Progenitor cell of endocrine pancreas (in vitro differentiated cells): ENCODE data around the gene SUN2. TPM values are rescaled to one million over a fixed set of nuclear protein-coding genes. Genes with fewer than 3 reads are reported as not detected.
A peak's percentile ranks its signal among the peaks of the same experiment; 100 is the strongest.

Experiments
- DNase-seq: peaks from one replicate; pipeline ENCODE4 v3.0.0; 2021; ENCODE audit warnings: low spot score; ENCODE audit not compliant: unreplicated experiment
- H3K27ac Mint-ChIP-seq: 2 replicates; pipeline ENCODE4 v1.8.0; 2021; ENCODE audit warnings: mild to moderate bottlenecking, moderate library complexity, mixed read lengths
- H3K27me3 Mint-ChIP-seq: 2 replicates; pipeline ENCODE4 v1.8.0; 2021; ENCODE audit warnings: mixed read lengths
- H3K36me3 Mint-ChIP-seq: 2 replicates; pipeline ENCODE4 v1.8.0; 2022; ENCODE audit warnings: mixed read lengths; ENCODE audit not compliant: insufficient read depth
- H3K4me1 Mint-ChIP-seq: 2 replicates; pipeline ENCODE4 v1.8.0; 2021; ENCODE audit warnings: low read depth, mixed read lengths
- H3K4me3 Mint-ChIP-seq: 2 replicates; pipeline ENCODE4 v1.8.0; 2021; ENCODE audit warnings: low read depth, mild to moderate bottlenecking, moderate library complexity, mixed read lengths
- H3K9me3 Mint-ChIP-seq: 2 replicates; pipeline ENCODE4 v1.8.0; 2021; ENCODE audit warnings: low read depth, mixed read lengths
- total RNA-seq: library from RNA; stranded (reverse); gene quantifications from 2 replicates; pipeline ENCODE4 v1.2.1, GENCODE V29; 2021
- TF ChIP-seq, protein P1 (sequence below): fragments of 200-600 bp; sonication (generic); IDR thresholded peaks from one replicate; pipeline ENCODE4 v1.5.0; 2021; ENCODE audit warnings: antibody characterized with exemption, mild to moderate bottlenecking; ENCODE audit not compliant: unreplicated experiment

Gene SUN2
- total RNA-seq, 1 donor from 2014 or later: 66.1 TPM

GRCh38 chr22:38733329-38733723 lies 22.5 kb downstream of the SUN2 start:
- DNase-seq: peak; percentile 37
- no peak overlapping the region for H3K4me3 Mint-ChIP-seq
- H3K36me3 Mint-ChIP-seq: peaks cover 14% of the 10 kb centered on the region
- H3K27me3 Mint-ChIP-seq: no peaks in the 10 kb centered on the region
- TF ChIP-seq, protein P1, sequence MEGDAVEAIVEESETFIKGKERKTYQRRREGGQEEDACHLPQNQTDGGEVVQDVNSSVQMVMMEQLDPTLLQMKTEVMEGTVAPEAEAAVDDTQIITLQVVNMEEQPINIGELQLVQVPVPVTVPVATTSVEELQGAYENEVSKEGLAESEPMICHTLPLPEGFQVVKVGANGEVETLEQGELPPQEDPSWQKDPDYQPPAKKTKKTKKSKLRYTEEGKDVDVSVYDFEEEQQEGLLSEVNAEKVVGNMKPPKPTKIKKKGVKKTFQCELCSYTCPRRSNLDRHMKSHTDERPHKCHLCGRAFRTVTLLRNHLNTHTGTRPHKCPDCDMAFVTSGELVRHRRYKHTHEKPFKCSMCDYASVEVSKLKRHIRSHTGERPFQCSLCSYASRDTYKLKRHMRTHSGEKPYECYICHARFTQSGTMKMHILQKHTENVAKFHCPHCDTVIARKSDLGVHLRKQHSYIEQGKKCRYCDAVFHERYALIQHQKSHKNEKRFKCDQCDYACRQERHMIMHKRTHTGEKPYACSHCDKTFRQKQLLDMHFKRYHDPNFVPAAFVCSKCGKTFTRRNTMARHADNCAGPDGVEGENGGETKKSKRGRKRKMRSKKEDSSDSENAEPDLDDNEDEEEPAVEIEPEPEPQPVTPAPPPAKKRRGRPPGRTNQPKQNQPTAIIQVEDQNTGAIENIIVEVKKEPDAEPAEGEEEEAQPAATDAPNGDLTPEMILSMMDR: peak; percentile 80
- peak overlapping the region; percentile 73 for H3K27ac Mint-ChIP-seq
- no peaks in the 10 kb centered on the region for H3K9me3 Mint-ChIP-seq
- H3K4me1 Mint-ChIP-seq: peaks cover 3% of the 10 kb centered on the region

DNA sequence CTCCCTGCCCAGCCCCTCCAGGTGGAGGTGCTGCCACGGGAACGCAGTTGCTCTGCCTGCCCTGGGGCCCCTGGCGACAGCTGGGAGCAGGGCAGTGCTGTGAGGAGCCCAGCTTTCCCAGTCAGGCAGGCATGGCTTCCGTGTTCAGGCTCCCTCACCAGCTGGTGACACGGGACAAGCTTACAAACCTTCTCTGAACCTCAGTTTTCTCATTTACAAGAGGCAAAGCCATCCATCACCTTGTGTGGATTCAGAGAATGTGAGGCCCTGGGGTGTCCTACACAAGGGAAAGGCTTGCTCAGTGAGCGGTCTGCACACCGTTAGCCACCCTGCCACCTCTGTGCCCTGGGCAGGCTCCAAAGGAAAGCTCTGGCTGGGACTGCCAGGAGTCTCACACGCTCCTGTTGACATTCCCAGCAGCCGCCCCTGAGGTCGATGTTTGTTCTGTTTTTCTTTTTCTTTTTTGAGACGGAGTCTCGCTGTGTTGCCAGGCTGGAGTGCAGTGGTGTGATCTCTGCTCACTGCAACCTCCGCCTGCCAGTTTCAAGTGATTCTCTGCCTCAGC lies 23.5 kb downstream of the SUN2 start:
- peaks cover 3% of the 10 kb centered on the region for H3K4me1 Mint-ChIP-seq
- H3K9me3 Mint-ChIP-seq: no peaks in the 10 kb centered on the region
- TF ChIP-seq, protein P1: no peak
- peaks cover 10% of the 10 kb centered on the region for H3K36me3 Mint-ChIP-seq
- DNase-seq: no peak
- peak overlapping the region; percentile 29 for H3K27ac Mint-ChIP-seq
- H3K4me3 Mint-ChIP-seq: no peak overlapping the region
- H3K27me3 Mint-ChIP-seq: no peaks in the 10 kb centered on the region

- DNase-seq: no peak
- H3K36me3 Mint-ChIP-seq: peaks cover 10% of the 10 kb centered on the region
- no peak overlapping the region for H3K27ac Mint-ChIP-seq
- H3K4me3 Mint-ChIP-seq: no peak overlapping the region
- H3K27me3 Mint-ChIP-seq: no peaks in the 10 kb centered on the region
- H3K4me1 Mint-ChIP-seq: peaks cover 3% of the 10 kb centered on the region
- no peaks in the 10 kb centered on the region for H3K9me3 Mint-ChIP-seq
- TF ChIP-seq, protein P1: no peak
Observed at GRCh38 chr22:38731703-38732161, 24.1 kb downstream of the SUN2 start.

- H3K4me1 Mint-ChIP-seq: peaks cover 3% of the 10 kb centered on the region
- no peak for DNase-seq
- TF ChIP-seq, protein P1: no peak
- peaks cover 11% of the 10 kb centered on the region for H3K36me3 Mint-ChIP-seq
- H3K27ac Mint-ChIP-seq: no peak overlapping the region
- no peak overlapping the region for H3K4me3 Mint-ChIP-seq
- no peaks in the 10 kb centered on the region for H3K27me3 Mint-ChIP-seq
- H3K9me3 Mint-ChIP-seq: no peaks in the 10 kb centered on the region
Observed at GRCh38 chr22:38730411-38730871, 25.4 kb downstream of the SUN2 start.

- TF ChIP-seq, protein P1: no peak
- H3K9me3 Mint-ChIP-seq: no peaks in the 10 kb centered on the region
- no peak overlapping the region for H3K4me3 Mint-ChIP-seq
- H3K27ac Mint-ChIP-seq: no peak overlapping the region
- DNase-seq: no peak
- no peaks in the 10 kb centered on the region for H3K27me3 Mint-ChIP-seq
- peaks cover 16% of the 10 kb centered on the region for H3K36me3 Mint-ChIP-seq
- H3K4me1 Mint-ChIP-seq: peaks cover 3% of the 10 kb centered on the region
Observed at GRCh38 chr22:38729946-38730345, 25.9 kb downstream of the SUN2 start.
